Caco-2 (cell line): ENCODE data around the gene FRAS1. TPM values are rescaled to one million over a fixed set of nuclear protein-coding genes. Genes with fewer than 3 reads are reported as not detected.

ENCODE experiments used
- BruUV-seq: library from RNA; stranded (reverse); fragments of 400-500 nt; replicated peaks from 2 replicates; lab custom pipeline; 2021; lab: Mats Ljungman, UMichigan
- CTCF ChIA-PET: fragments of 300-600 bp; sonication (Branson Sonifier 250); formaldehyde crosslinking; loops from one replicate; lab custom pipeline; 2022; ENCODE audit warnings: antibody characterized with exemption; lab: Charles Lee
- POLR2A ChIA-PET: fragments of 300-600 bp; sonication (Branson Sonifier 250); formaldehyde crosslinking; loops from one replicate; lab custom pipeline; 2022; ENCODE audit warnings: antibody characterized with exemption; lab: Charles Lee
- DNase-seq, 2 experiments: peaks; one replicate each; pipeline versions ENCODE4 v3.0.0 to v3.0.0-alpha.2; 2020 to 2022
- H3K27me3 ChIP-seq: replicated peaks from 2 replicates; pipeline ENCODE4 v1.6.0; 2011; ENCODE audit warnings: low read length; ENCODE audit not compliant: control insufficient read depth, insufficient read depth
- H3K36me3 ChIP-seq: 2 replicates; pipeline ENCODE4 v1.5.1; 2011; ENCODE audit warnings: low read length; ENCODE audit not compliant: control insufficient read depth, insufficient read depth
- H3K4me1 ChIP-seq: fragments of 250-450 bp; sonication (Bioruptor Pico); 2 replicates; pipeline ENCODE4 v1.5.1; 2020; ENCODE audit warnings: mild to moderate bottlenecking
- H3K4me3 ChIP-seq: 2 replicates; pipeline ENCODE4 v1.5.1; 2011; ENCODE audit warnings: low read depth, mild to moderate bottlenecking, control low read depth, low read length
- H3K9me3 ChIP-seq: fragments of 250-450 bp; sonication (Bioruptor Pico); 2 replicates; pipeline ENCODE4 v1.5.1; 2020; ENCODE audit warnings: mild to moderate bottlenecking, moderate library complexity
- H3K27ac Mint-ChIP-seq: one replicate; pipeline ENCODE4 v1.8.0; 2022; ENCODE audit warnings: mixed read lengths; ENCODE audit not compliant: unreplicated experiment
- H3K27me3 Mint-ChIP-seq: one replicate; pipeline ENCODE4 v1.8.0; 2022; ENCODE audit warnings: mixed read lengths; ENCODE audit not compliant: insufficient read depth, unreplicated experiment
- H3K36me3 Mint-ChIP-seq: one replicate; pipeline ENCODE4 v1.8.0; 2022; ENCODE audit warnings: mild to moderate bottlenecking, mixed read lengths; ENCODE audit not compliant: insufficient read depth, unreplicated experiment
- H3K4me1 Mint-ChIP-seq: one replicate; pipeline ENCODE4 v1.8.0; 2022; ENCODE audit warnings: low read depth, mixed read lengths; ENCODE audit not compliant: unreplicated experiment
- H3K4me3 Mint-ChIP-seq: one replicate; pipeline ENCODE4 v1.8.0; 2022; ENCODE audit warnings: mild to moderate bottlenecking, moderate library complexity, mixed read lengths; ENCODE audit not compliant: unreplicated experiment
- H3K9me3 Mint-ChIP-seq: one replicate; pipeline ENCODE4 v1.8.0; 2022; ENCODE audit warnings: mixed read lengths; ENCODE audit not compliant: unreplicated experiment
- intact Hi-C: fragments of 100-400 bp; cut with micrococcal nuclease; formaldehyde crosslinking; loops from one replicate; pipeline ENCODE4 v1.10.0; 2022; ENCODE audit not compliant: unreplicated experiment
- total RNA-seq: library from RNA; stranded (reverse); gene quantifications from 2 replicates; pipeline ENCODE4 v1.2.3, GENCODE V29; 2022
- TF ChIP-seq, protein P1 (sequence below), 2 experiments: fragments of 200-600 bp in 1 of 2; IDR thresholded peaks; 1 replicate in 1 of 2; 2 replicates in 1 of 2; pipeline versions ENCODE4 v1.5.1 to v1.8.0; 2011 to 2022; ENCODE audit warnings: antibody characterized with exemption in 1 of 2, control low read depth in 1 of 2, inconsistent platforms in 1 of 2, low read depth in 1 of 2, low read length in 1 of 2, mild to moderate bottlenecking in 1 of 2, moderate library complexity in 1 of 2; ENCODE audit not compliant: insufficient read depth in 1 of 2, severe bottlenecking in 1 of 2, unreplicated experiment in 1 of 2

FRAS1 gene
- total RNA-seq, 1 experiment from 2014 or later = 40.8 TPM

GRCh38 chr4:78079726-78080430 lies 22.8 kb downstream of the FRAS1 start:
- no peak for DNase-seq
- Histone ChIP-seq H3K36me3 (no peaks in the 10 kb centered on the region), H3K4me3 (no peak overlapping the region), H3K9me3 (no peaks in the 10 kb centered on the region), H3K4me1 (no peaks in the 10 kb centered on the region), H3K27me3 (no peaks in the 10 kb centered on the region)
- H3K27ac Mint-ChIP-seq = no peak overlapping the region
- no TSS peak for BruUV-seq
- POLR2A ChIA-PET = no interaction called here
- H3K36me3 Mint-ChIP-seq = no peaks in the 10 kb centered on the region
- intact Hi-C loops = no loop called here
- no peaks in the 10 kb centered on the region for H3K27me3 Mint-ChIP-seq
- CTCF ChIA-PET = no interaction called here
- peaks cover 12% of the 10 kb centered on the region for H3K4me1 Mint-ChIP-seq
- no peaks in the 10 kb centered on the region for H3K9me3 Mint-ChIP-seq
- TF ChIP-seq, protein P1, sequence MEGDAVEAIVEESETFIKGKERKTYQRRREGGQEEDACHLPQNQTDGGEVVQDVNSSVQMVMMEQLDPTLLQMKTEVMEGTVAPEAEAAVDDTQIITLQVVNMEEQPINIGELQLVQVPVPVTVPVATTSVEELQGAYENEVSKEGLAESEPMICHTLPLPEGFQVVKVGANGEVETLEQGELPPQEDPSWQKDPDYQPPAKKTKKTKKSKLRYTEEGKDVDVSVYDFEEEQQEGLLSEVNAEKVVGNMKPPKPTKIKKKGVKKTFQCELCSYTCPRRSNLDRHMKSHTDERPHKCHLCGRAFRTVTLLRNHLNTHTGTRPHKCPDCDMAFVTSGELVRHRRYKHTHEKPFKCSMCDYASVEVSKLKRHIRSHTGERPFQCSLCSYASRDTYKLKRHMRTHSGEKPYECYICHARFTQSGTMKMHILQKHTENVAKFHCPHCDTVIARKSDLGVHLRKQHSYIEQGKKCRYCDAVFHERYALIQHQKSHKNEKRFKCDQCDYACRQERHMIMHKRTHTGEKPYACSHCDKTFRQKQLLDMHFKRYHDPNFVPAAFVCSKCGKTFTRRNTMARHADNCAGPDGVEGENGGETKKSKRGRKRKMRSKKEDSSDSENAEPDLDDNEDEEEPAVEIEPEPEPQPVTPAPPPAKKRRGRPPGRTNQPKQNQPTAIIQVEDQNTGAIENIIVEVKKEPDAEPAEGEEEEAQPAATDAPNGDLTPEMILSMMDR (IDR thresholded peaks at IDR 0.05; ENCODE audit: insufficient read depth in 1 of 2, low read depth in 1 of 2, low read length in 1 of 2, severe bottlenecking in 1 of 2, unreplicated experiment in 1 of 2) = no peak
- H3K4me3 Mint-ChIP-seq = no peak overlapping the region

GRCh38 chr4:78081541-78081940 lies 24.4 kb downstream of the FRAS1 start:
- BruUV-seq = no TSS peak
- Mint-ChIP-seq H3K27ac (no peak overlapping the region), H3K27me3 (no peaks in the 10 kb centered on the region), H3K4me1 (peaks cover 12% of the 10 kb centered on the region), H3K36me3 (no peaks in the 10 kb centered on the region), H3K4me3 (no peak overlapping the region), H3K9me3 (peaks cover 7% of the 10 kb centered on the region)
- Histone ChIP-seq H3K36me3 (no peaks in the 10 kb centered on the region), H3K4me3 (no peak overlapping the region), H3K27me3 (no peaks in the 10 kb centered on the region), H3K4me1 (no peaks in the 10 kb centered on the region), H3K9me3 (no peaks in the 10 kb centered on the region)
- intact Hi-C loops = no loop called here
- ChIA-PET CTCF (no interaction called here), POLR2A (no interaction called here)
- no peak for DNase-seq
- TF ChIP-seq, protein P1 (IDR thresholded peaks at IDR 0.05; ENCODE audit: insufficient read depth in 1 of 2, low read depth in 1 of 2, low read length in 1 of 2, severe bottlenecking in 1 of 2, unreplicated experiment in 1 of 2) = no peak

- no TSS peak for BruUV-seq
- H3K27me3 ChIP-seq = no peaks in the 10 kb centered on the region
- no peaks in the 10 kb centered on the region for H3K36me3 ChIP-seq
- no peaks in the 10 kb centered on the region for H3K27me3 Mint-ChIP-seq
- POLR2A ChIA-PET = no interaction called here
- no peak overlapping the region for H3K27ac Mint-ChIP-seq
- DNase-seq = no peak
- no peak overlapping the region for H3K4me3 ChIP-seq
- H3K4me1 ChIP-seq = no peaks in the 10 kb centered on the region
- H3K4me1 Mint-ChIP-seq = peaks cover 12% of the 10 kb centered on the region
- no peaks in the 10 kb centered on the region for H3K36me3 Mint-ChIP-seq
- no peak overlapping the region for H3K4me3 Mint-ChIP-seq
- no peaks in the 10 kb centered on the region for H3K9me3 ChIP-seq
- CTCF ChIA-PET = no interaction called here
- TF ChIP-seq, protein P1 (IDR thresholded peaks at IDR 0.05; ENCODE audit: insufficient read depth in 1 of 2, low read depth in 1 of 2, low read length in 1 of 2, severe bottlenecking in 1 of 2, unreplicated experiment in 1 of 2) = no peak
- peaks cover 9% of the 10 kb centered on the region for H3K9me3 Mint-ChIP-seq
- intact Hi-C loops = no loop called here
These were observed 25.9 kb downstream of the FRAS1 start for GRCh38 chr4:78083035-78083434.
